SK-N-SH treated with all-trans-retinoic acid at 6 μM for 48 hours (cell line): ENCODE results near the gene CAV1.

ENCODE experiments used
- CREB5 ChIP-seq: fragments of 250-450 bp; sonication (Bioruptor Pico); IDR thresholded peaks from 2 replicates; pipeline ENCODE4 v1.5.1; 2020; ENCODE audit warnings: low read depth, mild to moderate bottlenecking, moderate library complexity
- ISL1 ChIP-seq: fragments of 250-450 bp; sonication (Bioruptor Pico); IDR thresholded peaks from 2 replicates; pipeline ENCODE4 v2.1.2; 2022; ENCODE audit warnings: mild to moderate bottlenecking, moderate library complexity
- PATZ1 ChIP-seq: fragments of 250-450 bp; sonication (Bioruptor Pico); IDR thresholded peaks from 2 replicates; pipeline ENCODE4 v1.8.0; 2020; ENCODE audit warnings: mild to moderate bottlenecking, moderate library complexity, borderline replicate concordance
- POU6F1 ChIP-seq: fragments of 250-450 bp; sonication (Bioruptor Pico); IDR thresholded peaks from 2 replicates; pipeline ENCODE4 v1.8.0; 2021; ENCODE audit warnings: low read depth, mild to moderate bottlenecking, moderate library complexity, borderline replicate concordance
- PPARA ChIP-seq: fragments of 250-450 bp; sonication (Bioruptor Pico); IDR thresholded peaks from 2 replicates; pipeline ENCODE4 v1.5.0; 2020; ENCODE audit warnings: mild to moderate bottlenecking, borderline replicate concordance
- ZFP3 ChIP-seq: fragments of 250-450 bp; sonication (Bioruptor Pico); IDR thresholded peaks from 2 replicates; pipeline ENCODE4 v1.5.0; 2020; ENCODE audit warnings: mild to moderate bottlenecking, moderate library complexity
- ZNF565 ChIP-seq: fragments of 450-650 bp; formaldehyde crosslinking; conservative IDR thresholded peaks from 2 replicates; pipeline ENCODE4 v1.5.0; 2020; ENCODE audit warnings: low read depth, mild to moderate bottlenecking, moderate library complexity

- no peak for TF ChIP-seq POU6F1
- no peak for TF ChIP-seq PPARA (CRISPR knock-in tag)
- no peak for TF ChIP-seq ISL1 (CRISPR knock-in tag)
- TF ChIP-seq ZFP3, result no peak
- no peak for TF ChIP-seq PATZ1 (CRISPR knock-in tag)
- no peak for TF ChIP-seq ZNF565
- TF ChIP-seq CREB5 (CRISPR knock-in tag), result no peak
Observed at GRCh38 chr7:116522247-116522646, 2.6 kb upstream of the CAV1 start.
